ENCODE measurements around the gene ALG1L2.
"Not testable (repeated sequence)": the region's sequence is repeated elsewhere in the genome, so short reads cannot be mapped to it uniquely, and the experiment has no call there.

GRCh38 chr3:130111865-130112747, 30.5 kb downstream of the ALG1L2 start:
- TF ChIP-seq, protein P1, sequence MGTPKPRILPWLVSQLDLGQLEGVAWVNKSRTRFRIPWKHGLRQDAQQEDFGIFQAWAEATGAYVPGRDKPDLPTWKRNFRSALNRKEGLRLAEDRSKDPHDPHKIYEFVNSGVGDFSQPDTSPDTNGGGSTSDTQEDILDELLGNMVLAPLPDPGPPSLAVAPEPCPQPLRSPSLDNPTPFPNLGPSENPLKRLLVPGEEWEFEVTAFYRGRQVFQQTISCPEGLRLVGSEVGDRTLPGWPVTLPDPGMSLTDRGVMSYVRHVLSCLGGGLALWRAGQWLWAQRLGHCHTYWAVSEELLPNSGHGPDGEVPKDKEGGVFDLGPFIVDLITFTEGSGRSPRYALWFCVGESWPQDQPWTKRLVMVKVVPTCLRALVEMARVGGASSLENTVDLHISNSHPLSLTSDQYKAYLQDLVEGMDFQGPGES (IDR thresholded peaks at IDR 0.05; ENCODE audit: low read depth, low read length), result not testable (repeated sequence)
- not testable (repeated sequence) for TF ChIP-seq CTCF (IDR thresholded peaks at IDR 0.05); SIN3A (IDR thresholded peaks at IDR 0.05; ENCODE audit: borderline replicate concordance, low read depth, low read length); POLR2AphosphoS5 (IDR thresholded peaks at IDR 0.05; ENCODE audit: low read depth, low read length); RAD21 (IDR thresholded peaks at IDR 0.05; ENCODE audit: low read length); EZH2phosphoT487 (IDR thresholded peaks at IDR 0.05; ENCODE audit: borderline replicate concordance, low read depth); YY1 (IDR thresholded peaks at IDR 0.05; ENCODE audit: low read depth); RXRA (IDR thresholded peaks at IDR 0.05; ENCODE audit: borderline replicate concordance, low read depth); ELF1 (IDR thresholded peaks at IDR 0.05); JUND (IDR thresholded peaks at IDR 0.05)
- peak; percentile 51 for TF ChIP-seq MXI1 (IDR thresholded peaks at IDR 0.05; ENCODE audit: low read depth, low read length)
- TF ChIP-seq MAX (IDR thresholded peaks at IDR 0.05; ENCODE audit: low read depth), result 0 out of 2 replicates have a peak, but pooled peaks have one; percentile 34
- TF ChIP-seq, protein P2, sequence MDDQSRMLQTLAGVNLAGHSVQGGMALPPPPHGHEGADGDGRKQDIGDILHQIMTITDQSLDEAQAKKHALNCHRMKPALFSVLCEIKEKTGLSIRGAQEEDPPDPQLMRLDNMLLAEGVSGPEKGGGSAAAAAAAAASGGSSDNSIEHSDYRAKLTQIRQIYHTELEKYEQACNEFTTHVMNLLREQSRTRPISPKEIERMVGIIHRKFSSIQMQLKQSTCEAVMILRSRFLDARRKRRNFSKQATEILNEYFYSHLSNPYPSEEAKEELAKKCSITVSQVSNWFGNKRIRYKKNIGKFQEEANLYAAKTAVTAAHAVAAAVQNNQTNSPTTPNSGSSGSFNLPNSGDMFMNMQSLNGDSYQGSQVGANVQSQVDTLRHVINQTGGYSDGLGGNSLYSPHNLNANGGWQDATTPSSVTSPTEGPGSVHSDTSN (IDR thresholded peaks at IDR 0.05), result not testable (repeated sequence)

All from SK-N-SH (cell line).